GM13977 (cell line): ENCODE results near the gene METTL27.
"Not testable (repeated sequence)": the region's sequence is repeated elsewhere in the genome, so short reads cannot be mapped to it uniquely, and the experiment has no call there.

Source experiments
- DNase-seq: peaks from one replicate; pipeline ENCODE4 v3.0.0; 2012; ENCODE audit warnings: low spot score
- CTCF ChIP-seq: IDR thresholded peaks from 2 replicates; pipeline ENCODE4 v1.5.1; 2012; ENCODE audit warnings: mild to moderate bottlenecking, control low read depth; ENCODE audit not compliant: insufficient read depth; ENCODE audit errors: extremely low read depth, missing control alignments
- in situ Hi-C: fragments of 300-500 bp; cut with MboI; formaldehyde crosslinking; loops from one replicate; pipeline ENCODE4 v1.12.0; 2022; ENCODE audit warnings: low sequenced_read_pairs, low pct_unique_long_range_greater_than_20kb, mixed read lengths, inconsistent platforms; ENCODE audit not compliant: unreplicated experiment

METTL27 gene

GRCh38 chr7:73799282-73800141, 42.8 kb downstream of the METTL27 start:
- DNase-seq: no peak
- TF ChIP-seq CTCF: no peak
- in situ Hi-C loops: no loop called here

- DNase-seq, in situ Hi-C loops: not testable (repeated sequence)
These were observed 45.1 kb downstream of the METTL27 start for GRCh38 chr7:73797176-73797575.

GRCh38 chr7:73796656-73797055, 45.7 kb downstream of the METTL27 start:
- in situ Hi-C loops, DNase-seq: not testable (repeated sequence)

- DNase-seq, in situ Hi-C loops: not testable (repeated sequence)
These were observed 47.1 kb downstream of the METTL27 start for GRCh38 chr7:73795188-73795587.

GRCh38 chr7:73791170-73791690, 51.1 kb downstream of the METTL27 start:
- DNase-seq, in situ Hi-C loops: not testable (repeated sequence)

- no peak for TF ChIP-seq CTCF
- in situ Hi-C loops: no loop called here
- DNase-seq: no peak
These were observed 53.3 kb downstream of the METTL27 start for GRCh38 chr7:73789051-73789450.

- DNase-seq, in situ Hi-C loops: not testable (repeated sequence)
These were observed 54.6 kb downstream of the METTL27 start for GRCh38 chr7:73787786-73788048.

GRCh38 chr7:73786588-73786987, 55.7 kb downstream of the METTL27 start:
- no peak for TF ChIP-seq CTCF
- in situ Hi-C loops: no loop called here
- no peak for DNase-seq
